ENCODE results near the gene ARHGAP29. TPM values are rescaled to one million over a fixed set of nuclear protein-coding genes. Genes with fewer than 3 reads are reported as not detected.

Gene ARHGAP29
- total RNA-seq, 1 donor from 2014 or later: 1.5 TPM

DNA sequence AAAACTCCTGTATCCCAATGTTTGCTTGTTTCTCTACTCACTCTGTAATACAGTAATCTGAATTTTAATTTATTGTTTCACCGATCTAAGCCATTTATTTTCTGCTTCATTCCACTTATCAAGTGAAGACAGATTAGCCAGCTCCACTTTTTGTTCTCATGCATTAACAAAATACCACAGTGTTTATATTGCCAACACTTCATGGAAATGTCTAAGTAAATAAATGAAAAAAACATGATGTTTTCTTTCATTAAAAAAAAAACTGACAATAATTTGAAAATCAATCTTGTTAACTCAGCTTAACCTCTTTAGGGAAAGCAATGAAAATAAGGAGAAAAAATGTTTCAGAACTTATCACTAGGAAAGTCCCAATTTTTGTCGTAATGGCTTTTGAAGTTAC, 11.5 kb downstream of the ARHGAP29 start:
- DNase-seq (ENCODE audit: low read depth, low spot score): no peak
- Mint-ChIP-seq H3K27ac (ENCODE audit: unreplicated experiment) (no peak overlapping the region), H3K27me3 (ENCODE audit: low read depth) (peaks cover 6% of the 10 kb centered on the region), H3K36me3 (ENCODE audit: low read depth) (no peaks in the 10 kb centered on the region), H3K4me1 (no peaks in the 10 kb centered on the region), H3K9me3 (peaks cover 3% of the 10 kb centered on the region), H3K4me3 (no peak overlapping the region)
- TF ChIP-seq, protein P1, sequence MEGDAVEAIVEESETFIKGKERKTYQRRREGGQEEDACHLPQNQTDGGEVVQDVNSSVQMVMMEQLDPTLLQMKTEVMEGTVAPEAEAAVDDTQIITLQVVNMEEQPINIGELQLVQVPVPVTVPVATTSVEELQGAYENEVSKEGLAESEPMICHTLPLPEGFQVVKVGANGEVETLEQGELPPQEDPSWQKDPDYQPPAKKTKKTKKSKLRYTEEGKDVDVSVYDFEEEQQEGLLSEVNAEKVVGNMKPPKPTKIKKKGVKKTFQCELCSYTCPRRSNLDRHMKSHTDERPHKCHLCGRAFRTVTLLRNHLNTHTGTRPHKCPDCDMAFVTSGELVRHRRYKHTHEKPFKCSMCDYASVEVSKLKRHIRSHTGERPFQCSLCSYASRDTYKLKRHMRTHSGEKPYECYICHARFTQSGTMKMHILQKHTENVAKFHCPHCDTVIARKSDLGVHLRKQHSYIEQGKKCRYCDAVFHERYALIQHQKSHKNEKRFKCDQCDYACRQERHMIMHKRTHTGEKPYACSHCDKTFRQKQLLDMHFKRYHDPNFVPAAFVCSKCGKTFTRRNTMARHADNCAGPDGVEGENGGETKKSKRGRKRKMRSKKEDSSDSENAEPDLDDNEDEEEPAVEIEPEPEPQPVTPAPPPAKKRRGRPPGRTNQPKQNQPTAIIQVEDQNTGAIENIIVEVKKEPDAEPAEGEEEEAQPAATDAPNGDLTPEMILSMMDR (conservative IDR thresholded peaks at IDR 0.05): no peak

DNA sequence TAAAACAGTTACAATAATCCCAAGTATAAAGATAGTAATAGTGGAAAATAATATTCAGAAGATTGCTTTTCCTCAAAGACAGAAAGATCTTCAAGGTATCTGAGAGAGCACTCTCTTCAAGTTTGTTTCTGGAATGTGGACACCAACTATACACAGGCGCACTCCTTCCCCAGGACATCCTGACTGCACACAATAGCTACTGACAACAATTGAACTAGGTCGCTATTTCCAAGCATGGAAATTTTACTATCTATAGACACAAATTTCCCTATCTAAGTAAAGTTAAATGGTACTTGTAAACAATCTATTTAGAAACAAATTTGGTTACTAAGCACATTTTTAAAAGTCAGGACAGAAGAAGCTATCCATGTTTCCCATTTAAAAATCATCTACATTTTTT, 19.1 kb downstream of the ARHGAP29 start:
- H3K4me1 Mint-ChIP-seq: no peaks in the 10 kb centered on the region
- H3K36me3 Mint-ChIP-seq (ENCODE audit: low read depth): no peaks in the 10 kb centered on the region
- TF ChIP-seq, protein P1 (conservative IDR thresholded peaks at IDR 0.05): no peak
- no peak overlapping the region for H3K4me3 Mint-ChIP-seq
- peaks cover 3% of the 10 kb centered on the region for H3K9me3 Mint-ChIP-seq
- H3K27ac Mint-ChIP-seq (ENCODE audit: unreplicated experiment): no peak overlapping the region
- DNase-seq (ENCODE audit: low read depth, low spot score): no peak
- H3K27me3 Mint-ChIP-seq (ENCODE audit: low read depth): peaks cover 10% of the 10 kb centered on the region

DNA sequence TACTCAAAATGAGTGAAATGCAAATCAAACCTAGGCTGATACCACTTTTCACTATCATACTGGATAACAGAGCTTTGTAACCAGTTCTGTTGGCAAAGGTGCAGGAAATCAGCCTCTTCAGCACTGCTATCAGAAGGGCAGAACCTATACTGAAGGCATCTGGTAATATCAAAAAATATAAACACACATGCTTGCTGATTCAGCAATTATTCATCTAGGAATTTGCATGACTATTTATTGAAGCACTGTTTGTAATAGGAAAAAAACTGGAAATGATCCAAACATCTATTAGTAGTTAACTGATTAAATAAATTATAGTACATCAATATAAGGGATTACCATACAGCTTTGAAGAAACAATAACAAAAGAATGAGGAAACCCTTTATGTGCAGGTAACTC, 21.4 kb downstream of the ARHGAP29 start:
- H3K27me3 Mint-ChIP-seq (ENCODE audit: low read depth): peaks cover 10% of the 10 kb centered on the region
- TF ChIP-seq, protein P1 (conservative IDR thresholded peaks at IDR 0.05): no peak
- H3K4me3 Mint-ChIP-seq: no peak overlapping the region

DNA sequence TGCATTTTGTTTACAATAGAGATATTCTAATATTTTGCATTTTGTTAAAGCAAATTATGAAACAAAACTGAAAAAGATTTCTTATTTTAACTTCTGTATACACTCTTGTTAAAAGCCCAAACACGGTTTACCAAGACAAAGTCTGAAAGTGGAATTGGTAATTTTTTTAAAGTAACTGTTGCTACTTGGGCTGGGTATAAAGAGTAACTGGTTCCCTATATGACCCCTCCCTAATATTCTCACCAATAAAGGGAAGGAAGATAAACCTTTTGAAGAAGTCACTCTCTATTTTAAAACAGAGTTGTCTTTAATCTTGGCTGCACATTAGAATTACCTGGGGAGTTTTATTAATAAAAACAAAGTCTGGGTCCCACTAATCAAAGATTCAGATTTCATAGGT, 27.4 kb downstream of the ARHGAP29 start:
- DNase-seq (ENCODE audit: low read depth, low spot score): no peak
- Mint-ChIP-seq H3K27me3 (ENCODE audit: low read depth) (no peaks in the 10 kb centered on the region), H3K4me3 (no peak overlapping the region), H3K27ac (ENCODE audit: unreplicated experiment) (no peak overlapping the region), H3K4me1 (no peaks in the 10 kb centered on the region), H3K9me3 (peaks cover 9% of the 10 kb centered on the region), H3K36me3 (ENCODE audit: low read depth) (peaks cover 5% of the 10 kb centered on the region)
- TF ChIP-seq, protein P1 (conservative IDR thresholded peaks at IDR 0.05): no peak

More for the DNA sequence above, 21.4 kb downstream of the ARHGAP29 start:
- H3K36me3 Mint-ChIP-seq (ENCODE audit: low read depth): no peaks in the 10 kb centered on the region
- H3K4me1 Mint-ChIP-seq: no peaks in the 10 kb centered on the region
- H3K9me3 Mint-ChIP-seq: peaks cover 3% of the 10 kb centered on the region
- DNase-seq (ENCODE audit: low read depth, low spot score): no peak
- no peak overlapping the region for H3K27ac Mint-ChIP-seq (ENCODE audit: unreplicated experiment)

DNA sequence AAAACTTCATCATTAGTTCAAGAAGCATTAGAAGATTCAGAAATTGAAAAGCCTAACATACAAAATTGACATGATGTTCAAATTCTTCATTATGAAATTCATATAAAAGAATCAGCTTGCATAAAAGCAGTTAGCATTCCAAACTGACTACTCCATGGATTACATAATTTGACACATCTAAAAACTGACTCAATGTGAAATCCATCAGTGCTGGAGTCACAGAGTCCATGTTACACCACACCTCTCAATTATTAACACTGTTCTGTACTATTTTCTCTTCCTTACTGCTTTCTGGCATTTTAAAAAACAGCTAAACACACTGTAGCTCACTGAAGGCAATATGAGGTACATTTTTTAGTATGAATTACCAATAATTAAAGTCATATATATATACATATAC, 28.0 kb downstream of the ARHGAP29 start:
- no peak for DNase-seq (ENCODE audit: low read depth, low spot score)
- H3K9me3 Mint-ChIP-seq: peaks cover 9% of the 10 kb centered on the region
- peaks cover 5% of the 10 kb centered on the region for H3K36me3 Mint-ChIP-seq (ENCODE audit: low read depth)
- H3K4me1 Mint-ChIP-seq: no peaks in the 10 kb centered on the region
- no peak overlapping the region for H3K4me3 Mint-ChIP-seq
- TF ChIP-seq, protein P1 (conservative IDR thresholded peaks at IDR 0.05): no peak
- H3K27ac Mint-ChIP-seq (ENCODE audit: unreplicated experiment): no peak overlapping the region
- H3K27me3 Mint-ChIP-seq (ENCODE audit: low read depth): no peaks in the 10 kb centered on the region

DNA sequence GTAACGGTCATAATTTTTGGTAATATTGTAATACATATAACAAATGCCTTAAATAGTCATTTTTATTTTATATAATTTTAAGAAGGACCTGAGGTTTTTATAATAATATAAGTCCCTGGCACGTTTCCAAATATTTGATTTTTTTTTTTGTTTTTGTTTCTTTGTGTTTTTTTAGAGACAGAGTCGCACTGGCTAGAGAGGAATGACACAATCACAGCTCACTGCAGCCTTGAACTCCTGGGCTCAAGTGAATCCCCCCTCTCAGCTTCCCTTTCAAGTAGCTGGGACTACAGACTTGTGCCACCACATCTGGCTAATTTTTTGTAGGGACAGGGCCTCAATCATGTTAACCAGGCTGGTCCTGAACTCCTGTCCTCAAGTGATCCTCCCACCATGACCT, 29.7 kb downstream of the ARHGAP29 start:
- H3K27ac Mint-ChIP-seq (ENCODE audit: unreplicated experiment): no peak overlapping the region
- TF ChIP-seq, protein P1 (conservative IDR thresholded peaks at IDR 0.05): no peak
- no peak for DNase-seq (ENCODE audit: low read depth, low spot score)

More for the DNA sequence above, 29.7 kb downstream of the ARHGAP29 start:
- Mint-ChIP-seq H3K27me3 (ENCODE audit: low read depth) (no peaks in the 10 kb centered on the region), H3K36me3 (ENCODE audit: low read depth) (peaks cover 5% of the 10 kb centered on the region), H3K4me1 (no peaks in the 10 kb centered on the region), H3K4me3 (no peak overlapping the region), H3K9me3 (peaks cover 9% of the 10 kb centered on the region)

Measured in neural crest cell (in vitro differentiated cells).